ENCODE data around the gene SVEP1.

SVEP1 gene

GRCh38 chr9:110520120-110520701 lies 59.3 kb downstream of the SVEP1 start:
- DNase-seq, result no peak

GRCh38 chr9:110517483-110517882 lies 62.1 kb downstream of the SVEP1 start:
- no peak for DNase-seq

DNA sequence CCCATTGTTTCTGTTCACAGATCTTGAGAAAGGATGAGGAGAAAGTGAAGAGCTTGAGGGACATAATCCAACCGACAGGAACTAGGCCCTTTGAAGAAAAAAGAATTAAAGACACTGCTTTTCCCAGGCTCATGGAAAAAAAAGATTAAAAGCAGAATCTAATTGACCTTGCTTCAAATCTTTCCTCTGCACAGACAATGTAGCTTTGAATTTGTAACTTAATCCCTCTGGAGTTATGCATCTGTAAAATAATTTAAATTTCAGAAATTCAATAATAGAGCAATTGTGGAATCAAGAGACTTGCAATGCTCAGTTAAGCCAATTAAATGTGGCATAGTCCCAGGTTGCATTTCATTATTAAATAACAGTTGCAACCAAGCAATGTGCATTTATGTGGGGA lies 64.6 kb downstream of the SVEP1 start:
- no peak for DNase-seq

GRCh38 chr9:110512817-110513216 lies 66.7 kb downstream of the SVEP1 start:
- DNase-seq, result no peak

- peak; percentile 63 to 75 for DNase-seq
These were observed 69.7 kb downstream of the SVEP1 start for GRCh38 chr9:110509792-110510191.

GRCh38 chr9:110502842-110503241 lies 76.7 kb downstream of the SVEP1 start:
- no peak for DNase-seq

DNA sequence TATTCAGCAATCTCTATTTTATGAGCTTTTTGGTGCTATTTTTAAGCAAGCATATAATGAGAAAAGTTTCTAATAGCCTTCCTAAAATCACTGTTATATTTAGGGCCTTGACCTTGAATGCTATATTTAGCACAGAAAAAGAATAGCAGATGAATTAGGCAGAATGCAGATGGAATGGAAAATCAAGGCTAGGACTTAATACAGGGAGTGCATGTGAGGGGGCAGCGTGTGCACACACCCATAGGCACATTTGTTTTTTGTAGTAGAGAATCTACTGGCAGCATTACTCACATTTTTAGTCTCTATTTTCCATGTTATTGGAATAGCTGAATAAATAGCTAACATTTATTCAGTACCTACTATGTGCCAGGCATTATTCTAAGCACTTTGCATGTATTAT lies 79.9 kb downstream of the SVEP1 start:
- DNase-seq, result no peak

DNA sequence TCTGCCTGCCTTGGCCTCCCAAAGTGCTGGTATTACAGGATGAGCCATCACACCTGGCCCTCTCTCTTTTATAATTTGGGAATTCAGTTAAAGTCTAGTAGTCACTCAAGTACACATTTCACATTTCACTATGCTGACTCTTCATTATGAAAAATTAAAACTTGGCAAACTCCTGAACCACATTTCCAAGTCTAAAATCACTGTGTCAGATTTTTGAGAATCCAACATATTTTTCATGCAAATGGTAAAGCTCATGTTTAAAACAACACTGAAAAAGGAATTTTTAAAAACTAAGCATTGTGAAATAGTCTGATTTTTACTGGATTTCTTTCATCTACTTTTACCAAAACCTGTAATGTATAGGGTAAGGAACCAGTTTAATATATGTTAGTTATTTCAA lies 92.3 kb downstream of the SVEP1 start:
- no peak for DNase-seq

- no peak for DNase-seq
These were observed 93.3 kb downstream of the SVEP1 start for GRCh38 chr9:110486218-110486617.

DNA sequence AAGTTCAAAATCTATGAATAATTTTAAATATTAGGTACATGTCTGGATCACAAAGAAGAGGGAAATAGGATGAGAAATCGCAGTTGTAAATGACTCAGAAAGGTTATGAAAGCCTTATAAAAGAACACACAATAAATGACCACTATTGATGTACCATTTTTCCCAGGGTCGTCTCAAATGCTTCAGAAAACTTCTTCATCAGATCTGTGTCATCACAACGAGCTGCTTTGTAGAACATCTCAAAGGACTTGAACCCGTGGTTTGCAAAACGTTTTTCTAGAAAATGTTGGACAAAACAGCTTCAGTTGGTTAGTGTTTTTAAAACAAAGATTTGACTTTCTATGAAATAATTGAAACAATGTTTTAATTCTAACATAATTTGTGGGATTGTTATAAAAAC lies 100.1 kb downstream of the SVEP1 start:
- no peak for DNase-seq

- DNase-seq, result no peak
These were observed 103.3 kb downstream of the SVEP1 start for GRCh38 chr9:110476251-110476650.

GRCh38 chr9:110472111-110472510 lies 107.4 kb downstream of the SVEP1 start:
- no peak for DNase-seq

GRCh38 chr9:110468950-110469349 lies 110.6 kb downstream of the SVEP1 start:
- DNase-seq, result no peak

GRCh38 chr9:110465190-110465589 lies 114.4 kb downstream of the SVEP1 start:
- DNase-seq, result no peak

DNA sequence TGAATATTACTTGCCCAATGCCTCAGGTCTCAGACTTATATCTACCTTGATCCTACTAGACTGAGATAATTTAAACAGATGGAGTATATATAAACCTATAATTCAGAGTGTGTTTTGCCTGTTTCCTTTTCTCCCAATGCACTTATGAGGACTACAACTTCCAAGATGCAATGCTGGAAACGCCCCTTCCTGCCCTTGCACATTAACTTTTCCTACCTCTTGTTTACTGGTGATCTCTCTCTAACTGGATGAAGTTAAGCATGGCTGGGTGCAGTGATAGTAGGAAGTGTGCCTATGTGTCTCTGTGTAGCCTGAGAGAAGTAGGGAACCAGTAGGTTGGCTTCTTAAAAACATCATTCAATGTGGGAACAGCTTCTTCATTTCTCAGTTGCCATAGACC lies 115.2 kb downstream of the SVEP1 start:
- DNase-seq, result peak in 1 of 2 experiments; percentile 7

DNA sequence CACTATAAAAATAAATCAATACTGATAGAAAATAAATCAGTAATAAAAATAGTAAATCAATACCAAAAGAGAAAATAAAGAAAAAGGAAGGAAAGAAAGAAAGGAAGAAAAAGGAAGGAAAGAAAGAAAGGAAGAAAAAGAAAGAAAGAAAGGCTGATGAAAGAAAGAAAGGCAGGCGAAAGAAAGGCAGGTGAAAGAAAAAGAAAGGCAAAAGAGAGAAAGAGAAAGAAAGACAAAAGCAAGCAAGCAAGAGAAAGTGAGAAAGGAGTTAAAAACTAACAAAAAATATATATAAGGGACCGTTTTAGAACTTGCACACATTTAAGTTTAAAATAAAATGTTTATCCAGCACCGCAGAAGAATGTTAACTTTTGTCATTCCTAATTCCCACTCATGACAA lies 116.0 kb downstream of the SVEP1 start:
- DNase-seq, result no peak

DNA sequence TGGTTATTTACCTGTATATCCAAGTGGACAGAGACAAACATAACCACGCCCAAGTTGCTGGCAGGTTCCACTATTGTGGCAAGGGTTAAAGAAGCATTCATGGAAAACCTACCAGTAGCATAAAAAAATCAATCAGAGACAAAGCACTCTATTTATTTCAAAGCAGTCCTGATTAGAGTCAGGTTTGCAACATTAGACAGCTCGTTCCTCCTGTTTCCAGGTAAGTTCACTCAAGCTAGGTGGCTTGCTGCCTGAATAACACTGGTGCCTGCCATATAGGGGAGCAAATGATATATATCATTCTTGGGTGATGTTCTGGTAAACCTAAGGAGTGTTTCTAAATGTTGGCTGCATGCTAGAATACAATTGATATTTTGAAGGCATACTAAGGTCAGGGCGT lies 122.3 kb downstream of the SVEP1 start:
- DNase-seq, result no peak

DNA sequence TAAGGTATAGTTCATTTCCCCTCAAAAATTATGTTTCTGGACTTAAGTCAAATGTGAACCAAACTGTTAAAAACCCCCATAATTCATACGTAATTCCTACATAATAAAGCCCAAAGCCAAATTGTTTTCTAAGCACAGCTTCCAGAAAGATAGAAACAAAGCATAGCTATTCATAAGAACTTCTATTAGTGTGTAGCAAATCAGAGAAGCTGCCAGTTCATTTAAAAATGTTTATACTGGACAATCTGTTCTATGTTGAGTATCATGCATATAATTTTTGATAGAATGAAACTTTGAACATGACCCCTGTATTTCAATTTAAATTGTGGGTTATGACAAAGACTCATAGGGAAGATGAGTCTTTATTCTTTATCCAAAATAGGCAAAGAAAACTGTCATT lies 122.9 kb downstream of the SVEP1 start:
- no peak for DNase-seq

DNA sequence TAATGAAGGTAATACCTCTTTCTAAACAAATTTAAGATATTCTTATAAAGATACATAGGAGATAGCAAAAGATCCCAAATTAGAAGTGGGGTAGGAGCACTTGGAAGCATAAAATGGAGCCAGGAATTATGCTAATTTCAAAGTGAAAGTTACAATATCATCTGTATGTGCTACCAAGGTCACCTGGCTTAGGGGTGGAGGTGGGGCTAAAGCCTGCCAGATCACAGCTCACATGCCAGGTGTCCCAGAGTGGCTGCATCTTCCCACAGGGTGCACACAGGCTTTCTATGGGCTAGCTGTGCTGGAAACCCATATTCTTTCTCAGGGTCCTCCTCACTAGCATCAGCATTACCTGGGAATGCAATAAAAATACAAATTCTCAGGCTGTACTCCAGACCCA lies 123.7 kb downstream of the SVEP1 start:
- DNase-seq, result no peak

GRCh38 chr9:110452227-110452801 lies 127.2 kb downstream of the SVEP1 start:
- peak; percentile 5 to 38 for DNase-seq

DNA sequence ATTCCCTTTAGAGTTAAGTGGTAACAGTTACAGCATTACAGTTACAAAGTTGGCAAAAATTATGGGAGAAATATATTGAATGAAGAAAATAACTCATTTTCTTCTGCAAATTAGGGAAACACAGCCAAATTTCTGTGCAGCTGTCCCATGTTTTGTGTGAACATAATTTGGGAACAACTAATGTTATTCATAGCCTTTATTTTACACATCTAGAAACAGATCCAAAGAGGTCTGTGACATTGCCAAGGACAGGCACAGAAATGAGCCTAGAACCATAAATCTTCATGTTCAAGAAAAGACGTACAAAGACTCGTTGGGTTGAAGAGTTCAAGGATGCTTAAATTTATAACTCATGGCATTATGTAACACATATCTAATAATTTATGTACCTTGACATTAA lies 127.8 kb downstream of the SVEP1 start:
- no peak for DNase-seq

GRCh38 chr9:110447476-110447875 lies 132.1 kb downstream of the SVEP1 start:
- DNase-seq, result no peak

DNA sequence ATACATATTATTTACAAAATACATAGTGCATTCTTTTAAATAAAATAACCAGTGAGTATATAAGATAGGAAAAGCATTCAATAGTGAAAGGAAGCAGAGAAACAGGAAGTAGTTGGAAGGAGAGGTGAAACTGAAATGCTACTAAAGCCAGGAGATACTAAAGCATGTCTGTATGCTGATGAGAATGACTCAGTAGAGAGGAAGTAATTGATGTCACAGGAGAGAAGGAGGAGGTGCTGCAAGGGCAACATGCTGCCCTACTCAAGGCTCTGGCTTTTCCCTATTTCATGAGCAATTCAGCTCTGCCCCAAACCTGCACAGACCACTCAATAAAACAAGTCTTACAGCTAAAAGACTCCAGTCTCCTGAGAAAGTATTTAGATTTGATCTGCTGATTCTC lies 133.4 kb downstream of the SVEP1 start:
- peak; percentile 17 to 31 for DNase-seq

DNA sequence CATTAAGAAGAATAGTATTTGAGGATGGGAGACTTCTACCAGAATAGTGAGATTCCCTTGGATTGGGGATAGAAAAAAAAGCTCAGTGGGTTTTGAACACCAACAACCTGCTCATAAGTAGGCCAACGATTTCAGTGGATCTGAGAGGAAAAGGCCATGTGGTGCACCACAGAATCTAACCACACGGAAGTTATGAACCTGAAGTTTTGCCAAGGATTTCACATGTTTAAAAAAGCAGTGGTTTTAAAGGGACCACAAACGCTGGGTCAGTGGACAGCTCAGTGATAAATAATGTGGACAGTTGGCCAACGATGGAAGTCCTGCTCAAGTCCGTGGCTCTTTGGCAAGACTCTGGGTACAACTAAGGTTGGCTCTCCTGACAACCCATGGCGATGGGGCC lies 134.6 kb downstream of the SVEP1 start:
- no peak for DNase-seq

- DNase-seq, result no peak
These were observed 135.7 kb downstream of the SVEP1 start for GRCh38 chr9:110443866-110444220.
